Measurements from ENCODE around the gene ACKR2. TPM values are rescaled to one million over a fixed set of nuclear protein-coding genes. Genes with fewer than 3 reads are reported as not detected.

ACKR2 gene
- total and polyA plus RNA-seq, 2 experiments from 2014 or later, result 0.11 to 0.23 TPM

DNA sequence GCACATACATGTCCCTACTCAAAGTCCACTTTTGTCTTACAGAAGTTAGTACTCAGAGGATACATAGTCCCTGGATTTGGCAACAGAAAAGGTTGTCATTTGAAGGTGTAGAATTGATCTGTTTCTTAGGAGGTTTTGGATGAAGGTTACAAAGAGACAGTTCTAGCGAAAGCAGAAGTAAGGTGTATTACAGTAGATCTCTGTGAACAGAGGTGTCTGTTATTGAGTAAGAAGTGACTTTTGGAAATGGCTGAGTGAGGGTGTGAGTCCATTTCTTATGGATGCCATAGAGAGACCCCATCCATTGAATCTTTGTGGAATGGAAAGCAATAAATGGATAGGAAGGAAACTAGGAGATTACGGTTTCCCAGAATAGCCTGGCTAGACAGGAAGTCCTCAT, 102.3 kb downstream of the ACKR2 start:
- no peaks in the 10 kb centered on the region for H3K79me2 ChIP-seq (ENCODE audit: insufficient read depth)

DNA sequence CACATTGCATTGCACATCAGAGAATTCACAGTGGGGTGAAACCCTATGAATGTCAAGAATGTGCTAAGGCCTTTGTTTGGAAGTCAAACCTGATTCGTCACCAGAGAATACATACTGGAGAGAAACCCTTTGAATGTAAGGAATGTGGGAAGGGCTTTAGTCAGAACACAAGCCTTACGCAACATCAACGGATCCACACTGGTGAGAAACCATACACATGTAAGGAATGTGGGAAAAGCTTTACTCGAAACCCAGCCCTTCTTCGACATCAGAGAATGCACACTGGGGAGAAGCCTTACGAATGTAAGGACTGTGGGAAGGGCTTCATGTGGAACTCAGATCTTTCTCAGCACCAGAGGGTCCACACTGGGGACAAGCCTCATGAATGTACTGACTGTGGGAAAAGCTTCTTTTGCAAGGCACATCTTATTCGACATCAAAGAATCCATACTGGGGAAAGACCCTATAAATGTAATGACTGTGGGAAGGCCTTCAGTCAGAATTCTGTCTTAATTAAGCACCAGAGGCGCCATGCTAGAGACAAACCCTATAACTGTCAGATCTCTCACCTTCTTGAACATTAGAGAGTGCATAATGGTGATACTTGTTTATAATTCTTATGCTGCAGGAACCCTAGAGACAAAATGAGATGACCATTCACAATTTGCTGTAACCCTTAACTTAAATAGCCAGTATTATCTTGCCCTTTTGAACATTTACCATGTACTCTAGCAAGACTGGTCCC, 105.7 kb downstream of the ACKR2 start:
- Histone ChIP-seq H3K27ac (no peak overlapping the region), H3K4me3 (no peak overlapping the region), H3K36me3 (ENCODE audit: low read depth) (peaks cover 25% of the 10 kb centered on the region), H4K20me1 (ENCODE audit: insufficient read depth) (no peaks in the 10 kb centered on the region), H3K79me2 (ENCODE audit: insufficient read depth) (no peaks in the 10 kb centered on the region), H2AFZ (no peak overlapping the region), H3K9me2 (ENCODE audit: insufficient read depth) (no peaks in the 10 kb centered on the region), H3K9ac (no peak overlapping the region), H3F3A (ENCODE audit: insufficient read depth) (no peaks in the 10 kb centered on the region), H3K27me3 (replicated peaks; ENCODE audit: insufficient read depth) (no peaks in the 10 kb centered on the region), H3K4me1 (ENCODE audit: insufficient read depth) (no peaks in the 10 kb centered on the region), H3K9me3 (ENCODE audit: low read depth) (no peaks in the 10 kb centered on the region), H3K4me2 (ENCODE audit: unreplicated experiment) (no peak overlapping the region)
- in situ Hi-C loops (cut with MboI), result no loop called here
- WGBS, 2 experiments (ENCODE audit: low coverage in 1 of 2, low lambda C conversion rate in 2 of 2, missing lambda C conversion rate in 2 of 2), result 89 to 90% methylated on average over 8 of the region's 8 CpGs
- no peak for DNase-seq
- TF ChIP-seq EZH2 (IDR thresholded peaks at IDR 0.05; ENCODE audit: insufficient read depth, poor library complexity, severe bottlenecking), result no peak
- TF ChIP-seq EZH2phosphoT487 (IDR thresholded peaks at IDR 0.05; ENCODE audit: insufficient read depth, low read depth), result no peak

More for the DNA sequence above, 102.3 kb downstream of the ACKR2 start:
- Histone ChIP-seq H2AFZ (no peak overlapping the region), H3F3A (ENCODE audit: insufficient read depth) (no peaks in the 10 kb centered on the region; the same call in 1 of the 2 replicates), H3K27me3 (replicated peaks; ENCODE audit: insufficient read depth) (no peaks in the 10 kb centered on the region), H3K4me2 (ENCODE audit: unreplicated experiment) (no peak overlapping the region), H3K9ac (no peak overlapping the region), H3K9me2 (ENCODE audit: insufficient read depth) (no peaks in the 10 kb centered on the region), H3K36me3 (ENCODE audit: low read depth) (peaks cover 25% of the 10 kb centered on the region), H3K4me1 (ENCODE audit: insufficient read depth) (no peaks in the 10 kb centered on the region; the same call in 1 of the 2 replicates), H3K4me3 (no peak overlapping the region), H4K20me1 (ENCODE audit: insufficient read depth) (no peaks in the 10 kb centered on the region), H3K27ac (no peak overlapping the region), H3K9me3 (ENCODE audit: low read depth) (no peaks in the 10 kb centered on the region)
- TF ChIP-seq EZH2phosphoT487 (IDR thresholded peaks at IDR 0.05; ENCODE audit: insufficient read depth, low read depth), result no peak
- TF ChIP-seq EZH2 (IDR thresholded peaks at IDR 0.05; ENCODE audit: insufficient read depth, poor library complexity, severe bottlenecking), result no peak
- DNase-seq, result no peak
- in situ Hi-C loops (cut with MboI), result no loop called here
- 95 to 100% methylated on average over 2 of the region's 2 CpGs for WGBS, 2 experiments (ENCODE audit: low coverage in 1 of 2, low lambda C conversion rate in 2 of 2, missing lambda C conversion rate in 2 of 2)

Small RNA genes lying within 50 kb of the gene (small RNA-seq; reads per million reads assigned to genes)
- gene CCDC13 (ENCODE audit: low read depth, low replicate concordance), result not detected

Other genes with a start within 250 kb of the ACKR2 start
- 67.3 and 80.1 TPM in 2 replicates for gene SEC22C, start 227.5 kb upstream of the ACKR2 start, total RNA-seq (2014; rRNA removed; shearing (Covaris generic))
- 55.9 and 56.9 TPM in 2 replicates for gene SEC22C, start 227.5 kb upstream of the ACKR2 start, polyA plus RNA-seq (2016; fragmentation: Nextera tagmentation; extraction: Ambion mirVana)
- 11.1 and 23.5 TPM in 2 replicates for gene SS18L2, start 218.6 kb upstream of the ACKR2 start, total RNA-seq (2014; rRNA removed; shearing (Covaris generic))
- 46.9 and 49.1 TPM in 2 replicates for gene SS18L2, start 218.6 kb upstream of the ACKR2 start, polyA plus RNA-seq (2016; fragmentation: Nextera tagmentation; extraction: Ambion mirVana)
- 26.0 and 41.9 TPM in 2 replicates for gene NKTR, start 208.8 kb upstream of the ACKR2 start, total RNA-seq (2014; rRNA removed; shearing (Covaris generic))
- 25.8 and 32.6 TPM in 2 replicates for gene NKTR, start 208.8 kb upstream of the ACKR2 start, polyA plus RNA-seq (2016; fragmentation: Nextera tagmentation; extraction: Ambion mirVana)
- gene ZBTB47, start 155.7 kb upstream of the ACKR2 start, total RNA-seq (2014; rRNA removed; shearing (Covaris generic)), result 65.4 and 72.8 TPM in 2 replicates
- gene ZBTB47, start 155.7 kb upstream of the ACKR2 start, polyA plus RNA-seq (2016; fragmentation: Nextera tagmentation; extraction: Ambion mirVana), result 5.2 TPM in 2 replicates
- gene KLHL40, start 123.9 kb upstream of the ACKR2 start, total RNA-seq (2014; rRNA removed; shearing (Covaris generic)), result not detected in 2 replicates
- not detected in 2 replicates for gene KLHL40, start 123.9 kb upstream of the ACKR2 start, polyA plus RNA-seq (2016; fragmentation: Nextera tagmentation; extraction: Ambion mirVana)
- not detected in 2 replicates for gene HHATL, start 106.6 kb upstream of the ACKR2 start, total RNA-seq (2014; rRNA removed; shearing (Covaris generic))
- not detected in 2 replicates for gene HHATL, start 106.6 kb upstream of the ACKR2 start, polyA plus RNA-seq (2016; fragmentation: Nextera tagmentation; extraction: Ambion mirVana)
- gene CCDC13, start 36.2 kb upstream of the ACKR2 start, total RNA-seq (2014; rRNA removed; shearing (Covaris generic)), result 0.22 and 1.3 TPM in 2 replicates
- 0.41 and 1.1 TPM in 2 replicates for gene CCDC13, start 36.2 kb upstream of the ACKR2 start, polyA plus RNA-seq (2016; fragmentation: Nextera tagmentation; extraction: Ambion mirVana)
- 154 and 173 TPM in 2 replicates for gene HIGD1A, start 5.0 kb upstream of the ACKR2 start, total RNA-seq (2014; rRNA removed; shearing (Covaris generic))
- gene HIGD1A, start 5.0 kb upstream of the ACKR2 start, polyA plus RNA-seq (2016; fragmentation: Nextera tagmentation; extraction: Ambion mirVana), result 211 and 217 TPM in 2 replicates
- gene CYP8B1, start 66.4 kb downstream of the ACKR2 start, total RNA-seq (2014; rRNA removed; shearing (Covaris generic)), result not detected in 2 replicates
- not detected in 2 replicates for gene CYP8B1, start 66.4 kb downstream of the ACKR2 start, polyA plus RNA-seq (2016; fragmentation: Nextera tagmentation; extraction: Ambion mirVana)
- gene ZNF662, start 96.7 kb downstream of the ACKR2 start, total RNA-seq (2014; rRNA removed; shearing (Covaris generic)), result 1.4 and 1.5 TPM in 2 replicates
- 1.6 and 2.3 TPM in 2 replicates for gene ZNF662, start 96.7 kb downstream of the ACKR2 start, polyA plus RNA-seq (2016; fragmentation: Nextera tagmentation; extraction: Ambion mirVana)
- 0.63 and 1.8 TPM in 2 replicates for gene GASK1A, start 169.9 kb downstream of the ACKR2 start, total RNA-seq (2014; rRNA removed; shearing (Covaris generic))
- gene GASK1A, start 169.9 kb downstream of the ACKR2 start, polyA plus RNA-seq (2016; fragmentation: Nextera tagmentation; extraction: Ambion mirVana), result 0.08 and 0.10 TPM in 2 replicates